Measurements from ENCODE around the gene COPG1. TPM values are rescaled to one million over a fixed set of nuclear protein-coding genes. Genes with fewer than 3 reads are reported as not detected.

The COPG1 gene, protein sequence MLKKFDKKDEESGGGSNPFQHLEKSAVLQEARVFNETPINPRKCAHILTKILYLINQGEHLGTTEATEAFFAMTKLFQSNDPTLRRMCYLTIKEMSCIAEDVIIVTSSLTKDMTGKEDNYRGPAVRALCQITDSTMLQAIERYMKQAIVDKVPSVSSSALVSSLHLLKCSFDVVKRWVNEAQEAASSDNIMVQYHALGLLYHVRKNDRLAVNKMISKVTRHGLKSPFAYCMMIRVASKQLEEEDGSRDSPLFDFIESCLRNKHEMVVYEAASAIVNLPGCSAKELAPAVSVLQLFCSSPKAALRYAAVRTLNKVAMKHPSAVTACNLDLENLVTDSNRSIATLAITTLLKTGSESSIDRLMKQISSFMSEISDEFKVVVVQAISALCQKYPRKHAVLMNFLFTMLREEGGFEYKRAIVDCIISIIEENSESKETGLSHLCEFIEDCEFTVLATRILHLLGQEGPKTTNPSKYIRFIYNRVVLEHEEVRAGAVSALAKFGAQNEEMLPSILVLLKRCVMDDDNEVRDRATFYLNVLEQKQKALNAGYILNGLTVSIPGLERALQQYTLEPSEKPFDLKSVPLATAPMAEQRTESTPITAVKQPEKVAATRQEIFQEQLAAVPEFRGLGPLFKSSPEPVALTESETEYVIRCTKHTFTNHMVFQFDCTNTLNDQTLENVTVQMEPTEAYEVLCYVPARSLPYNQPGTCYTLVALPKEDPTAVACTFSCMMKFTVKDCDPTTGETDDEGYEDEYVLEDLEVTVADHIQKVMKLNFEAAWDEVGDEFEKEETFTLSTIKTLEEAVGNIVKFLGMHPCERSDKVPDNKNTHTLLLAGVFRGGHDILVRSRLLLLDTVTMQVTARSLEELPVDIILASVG
- 274 and 335 TPM in 2 replicates for total RNA-seq

DNA sequence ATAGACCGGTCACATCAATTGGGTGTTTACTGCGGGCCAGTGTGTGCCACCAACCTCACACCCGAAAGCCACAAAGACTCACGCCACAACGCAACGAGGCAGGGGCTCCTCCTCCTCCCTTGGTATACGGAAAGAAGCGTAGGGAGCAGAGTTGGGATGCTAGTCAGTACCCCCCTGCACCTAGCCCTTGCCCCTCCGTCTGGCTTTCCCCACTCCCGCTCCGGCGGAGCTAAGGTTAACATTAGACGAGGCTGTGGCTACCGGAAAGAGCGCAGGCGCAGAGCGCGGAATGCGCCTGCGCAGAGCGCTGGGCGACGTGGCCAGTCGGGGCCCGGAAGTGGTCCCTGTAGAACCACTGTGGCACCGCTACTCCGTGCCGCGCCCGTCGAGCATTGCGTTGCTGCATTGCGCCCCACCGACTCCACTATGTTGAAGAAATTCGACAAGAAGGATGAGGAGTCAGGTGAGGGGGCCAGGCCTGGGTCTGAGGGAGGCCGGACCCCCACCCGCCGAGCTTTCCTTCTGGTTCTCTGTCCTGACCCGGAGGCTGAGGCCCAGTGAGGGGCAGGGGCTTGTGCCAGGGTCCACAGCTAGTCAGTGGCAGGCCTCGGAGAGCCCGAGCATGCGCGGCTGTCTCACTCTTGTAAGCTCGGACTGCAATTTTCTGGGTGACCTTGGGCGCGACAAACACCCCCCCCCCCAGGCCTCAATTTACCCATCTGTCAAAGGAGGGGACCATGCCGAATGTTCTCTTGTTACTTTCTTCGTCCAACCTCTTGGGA, at the start of gene COPG1:
Gene COPG1 (plus strand): TSS at position 323 of the 782 bp plus-strand sequence. CDS start 104 bp downstream, at position 427.

DNA sequence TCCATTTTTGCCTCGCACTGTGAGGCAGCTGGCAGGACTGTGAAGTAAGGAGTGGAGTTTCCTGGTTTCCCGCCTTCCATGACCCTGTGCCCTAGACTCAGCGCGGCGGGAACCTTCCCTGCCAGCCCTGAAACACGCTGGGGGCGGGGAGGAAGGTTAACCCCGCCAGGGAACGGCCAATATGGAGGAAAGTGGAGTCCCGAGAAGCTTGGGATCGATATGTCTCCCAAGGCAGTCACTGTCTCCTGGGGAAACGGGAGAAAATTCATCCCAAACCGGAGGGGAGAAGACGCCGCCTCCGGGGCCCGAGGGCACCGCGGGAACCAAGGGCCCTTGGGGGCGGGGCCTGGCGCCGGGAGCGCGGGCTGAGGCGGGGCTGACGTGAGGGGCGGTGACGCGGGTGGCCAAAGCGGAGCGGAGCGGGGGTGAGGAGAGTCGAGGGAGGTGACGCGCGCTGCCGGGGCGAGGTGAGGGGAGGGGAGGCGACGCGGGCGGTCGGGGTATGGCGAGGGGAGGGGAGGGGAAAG, 29.1 kb downstream of the COPG1 start, which contains the start of gene HMCES:
Gene HMCES (plus strand): TSS at position 432 of the 527 bp plus-strand sequence. CDS start 863 bp downstream, outside the sequence.

Other genes with a start within 250 kb of the COPG1 start
- gene EFCC1, start 248.3 kb upstream of the COPG1 start, total RNA-seq: 0.18 and 0.19 TPM in 2 replicates
- gene GP9, start 188.8 kb upstream of the COPG1 start, total RNA-seq: not detected in 2 replicates
- gene RAB43, start 127.8 kb upstream of the COPG1 start, total RNA-seq: 20.5 and 23.0 TPM in 2 replicates
- gene ISY1, start 88.5 kb upstream of the COPG1 start, total RNA-seq: 37.3 and 42.9 TPM in 2 replicates
- gene CNBP, start 65.7 kb upstream of the COPG1 start, total RNA-seq: 232 and 246 TPM in 2 replicates
- 20.3 and 20.8 TPM in 2 replicates for gene HMCES, start 29.3 kb downstream of the COPG1 start, total RNA-seq
- gene EFCAB12, start 179.0 kb downstream of the COPG1 start, total RNA-seq: under 0.01 TPM in 1 of 2 replicates, not detected in the other
- gene MBD4, start 190.3 kb downstream of the COPG1 start, total RNA-seq: 19.8 TPM in 2 replicates
- 16.8 and 22.0 TPM in 2 replicates for gene IFT122, start 190.6 kb downstream of the COPG1 start, total RNA-seq